ENCODE measurements around the gene CDC42BPB.

Gene CDC42BPB

DNA sequence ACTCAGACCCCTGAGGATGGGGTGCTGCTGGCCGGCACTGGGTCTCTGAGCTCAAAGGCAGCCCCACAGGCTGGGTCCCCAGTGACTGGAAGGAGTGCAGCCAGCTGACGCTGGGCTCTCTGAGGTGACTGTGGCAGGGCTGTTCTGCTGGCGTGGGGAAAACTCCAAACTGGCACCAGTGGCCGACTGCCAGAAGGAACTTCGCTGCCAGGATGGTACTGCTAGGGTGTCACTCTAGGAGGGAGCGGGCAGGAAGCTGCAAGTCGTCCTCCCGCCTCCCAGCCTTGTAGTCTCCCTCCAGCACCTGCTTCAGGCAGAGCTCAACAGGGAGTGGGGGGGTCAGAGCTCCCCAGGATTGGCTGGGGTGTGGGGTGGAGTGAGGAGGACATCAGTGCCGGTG is 41.3 kb downstream of the CDC42BPB start:
- no peak for DNase-seq (ENCODE audit: low read depth)

DNA sequence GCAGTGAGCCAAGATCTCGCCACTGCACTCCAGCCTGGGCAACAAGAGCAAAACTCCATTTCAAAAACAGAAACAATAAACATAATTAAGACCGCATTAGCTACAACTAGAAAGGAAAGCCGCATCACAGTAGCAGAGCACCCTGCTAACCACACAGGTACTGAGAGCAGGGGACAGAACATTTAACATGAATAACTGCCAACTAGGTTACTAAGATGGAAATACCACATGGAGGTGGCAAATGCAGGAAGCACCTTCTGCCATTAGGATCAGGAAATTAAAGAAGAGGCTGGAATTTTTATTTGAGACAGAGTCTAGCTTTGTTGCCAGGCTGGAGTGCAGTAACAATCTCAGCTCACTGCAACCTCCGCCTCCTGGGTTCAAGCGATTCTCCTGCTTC is 41.9 kb downstream of the CDC42BPB start:
- DNase-seq (ENCODE audit: low read depth) = no peak

GRCh38 chr14:103014466-103015228 is 42.7 kb downstream of the CDC42BPB start:
- no peak for DNase-seq (ENCODE audit: low read depth)

DNA sequence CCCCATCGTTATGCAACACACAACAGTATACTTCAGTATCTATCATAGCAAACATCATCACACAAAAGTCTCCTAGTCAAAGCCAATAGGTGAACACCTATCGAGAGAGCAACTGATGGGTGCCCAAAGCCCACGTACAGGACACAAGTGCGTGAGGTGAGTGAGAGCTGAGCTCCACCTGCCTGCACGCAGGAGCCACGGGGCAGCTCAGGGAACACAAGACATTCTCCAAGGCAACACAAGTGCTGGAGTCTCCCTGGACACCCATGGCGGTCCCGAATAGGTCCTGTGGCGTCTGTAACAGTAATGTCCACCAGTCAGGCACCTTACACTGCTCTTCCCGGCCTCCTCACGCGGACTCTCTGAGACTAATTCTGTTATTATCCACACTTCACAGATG is 44.3 kb downstream of the CDC42BPB start:
- DNase-seq (ENCODE audit: low read depth) = no peak

GRCh38 chr14:103009559-103009958 is 47.8 kb downstream of the CDC42BPB start:
- no peak for DNase-seq (ENCODE audit: low read depth)

DNA sequence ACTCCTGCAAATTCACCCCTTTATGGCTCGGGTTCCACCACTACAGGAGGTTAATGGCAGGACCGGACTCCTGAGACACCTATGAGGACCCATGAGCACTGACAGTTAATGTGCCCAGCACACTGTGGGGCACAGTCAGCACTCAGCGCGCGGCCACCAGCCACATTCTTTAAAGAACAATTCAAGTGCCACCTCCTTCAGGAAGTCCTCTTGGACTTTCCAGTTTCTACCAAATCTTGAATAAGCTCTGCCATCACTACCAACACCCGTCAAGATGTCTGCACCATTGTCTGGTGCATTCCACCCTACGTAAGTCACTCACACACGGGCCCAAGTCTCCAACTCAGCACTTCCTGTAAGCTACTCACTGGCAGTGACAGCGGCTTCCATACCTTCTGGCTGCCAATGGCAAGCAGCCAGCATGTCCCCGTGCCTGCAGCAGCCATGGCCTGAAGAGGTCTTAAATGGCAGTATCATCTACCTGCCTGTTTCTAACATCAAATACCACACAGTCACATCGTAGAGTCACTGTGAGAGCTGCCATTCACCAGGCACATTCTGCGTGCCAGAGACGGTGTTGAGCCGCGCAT is 48.5 kb downstream of the CDC42BPB start:
- no peak for DNase-seq (ENCODE audit: low read depth)

- DNase-seq (ENCODE audit: low read depth) = no peak
Measured at GRCh38 chr14:103008126-103008525, 49.2 kb downstream of the CDC42BPB start.

DNA sequence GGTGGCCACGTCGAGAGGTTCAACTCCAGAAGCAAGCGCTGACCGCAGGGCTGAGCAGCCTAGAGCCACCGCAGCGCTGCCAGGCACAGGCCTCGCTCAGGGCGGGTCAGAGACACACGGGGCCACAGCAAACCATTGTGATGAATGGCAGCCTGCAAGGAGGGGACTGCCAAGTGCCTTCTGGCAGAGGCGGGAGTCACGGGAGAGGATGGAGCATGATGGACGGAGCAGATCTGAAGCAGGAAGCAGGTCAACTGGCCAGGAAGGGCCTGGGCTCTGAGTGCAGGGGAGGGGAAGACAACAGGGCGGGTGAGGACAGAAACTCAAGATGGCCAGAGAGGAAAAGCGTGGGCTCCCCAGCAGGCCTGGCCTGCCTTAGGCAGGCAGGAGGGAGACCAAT is 49.8 kb downstream of the CDC42BPB start:
- no peak for DNase-seq (ENCODE audit: low read depth)

DNA sequence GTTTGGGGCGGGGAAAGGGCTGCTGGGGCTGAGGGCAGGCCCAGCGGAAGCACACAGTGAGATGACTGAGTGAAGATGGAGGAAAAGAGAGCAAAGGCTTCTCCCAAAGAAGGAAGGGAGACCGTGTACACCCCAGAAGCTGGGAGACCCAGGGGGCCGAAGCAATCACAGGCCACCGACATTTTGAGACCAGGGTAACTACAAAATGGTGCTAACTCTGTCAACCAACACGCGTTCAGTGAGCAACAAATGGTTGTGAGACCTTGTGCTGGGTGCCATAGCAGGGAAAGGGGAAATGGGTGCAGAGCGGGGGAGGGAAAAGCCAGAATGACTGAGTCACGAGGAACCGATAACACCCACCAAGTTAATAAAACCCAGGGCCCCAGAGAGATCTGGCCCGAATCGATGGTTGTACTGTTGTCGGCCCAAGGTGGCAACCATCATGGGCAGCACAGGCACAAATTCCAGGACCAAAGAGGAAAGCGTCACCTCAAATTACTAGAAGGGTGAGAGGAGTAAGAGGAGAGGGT is 50.3 kb downstream of the CDC42BPB start:
- no peak for DNase-seq (ENCODE audit: low read depth)

- DNase-seq (ENCODE audit: low read depth) = no peak
Measured at GRCh38 chr14:103006106-103006505, 51.2 kb downstream of the CDC42BPB start.

GRCh38 chr14:103003850-103004249 is 53.5 kb downstream of the CDC42BPB start:
- no peak for DNase-seq (ENCODE audit: low read depth)

GRCh38 chr14:103003351-103003615 is 54.1 kb downstream of the CDC42BPB start:
- no peak for DNase-seq (ENCODE audit: low read depth)

- no peak for DNase-seq (ENCODE audit: low read depth)
Measured at GRCh38 chr14:103002578-103003350, 54.6 kb downstream of the CDC42BPB start.

- DNase-seq (ENCODE audit: low read depth) = no peak
Measured at GRCh38 chr14:103001651-103002396, 55.5 kb downstream of the CDC42BPB start.

DNA sequence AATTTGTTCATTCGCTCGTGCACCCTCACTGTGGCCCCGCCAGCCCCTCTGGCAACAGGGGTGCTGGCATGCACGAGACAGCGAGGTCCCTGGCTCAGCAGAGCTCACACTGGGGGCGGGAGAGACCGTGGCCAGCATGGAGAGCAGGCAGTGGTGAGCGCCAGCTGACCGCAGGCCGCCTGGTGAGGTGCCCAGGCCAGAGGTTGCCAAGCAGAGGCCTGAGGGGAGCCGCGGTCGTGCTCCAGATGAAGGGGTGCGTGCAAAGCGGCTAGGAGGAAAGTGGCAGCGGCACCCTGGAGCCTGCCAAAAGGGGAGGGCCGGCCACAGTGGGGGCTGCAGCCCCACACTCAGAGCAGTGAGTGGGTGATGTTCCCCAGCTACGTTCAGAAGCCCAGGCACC is 56.1 kb downstream of the CDC42BPB start:
- DNase-seq (ENCODE audit: low read depth) = no peak

GRCh38 chr14:103000291-103000921 is 56.9 kb downstream of the CDC42BPB start:
- DNase-seq (ENCODE audit: low read depth) = no peak

DNA sequence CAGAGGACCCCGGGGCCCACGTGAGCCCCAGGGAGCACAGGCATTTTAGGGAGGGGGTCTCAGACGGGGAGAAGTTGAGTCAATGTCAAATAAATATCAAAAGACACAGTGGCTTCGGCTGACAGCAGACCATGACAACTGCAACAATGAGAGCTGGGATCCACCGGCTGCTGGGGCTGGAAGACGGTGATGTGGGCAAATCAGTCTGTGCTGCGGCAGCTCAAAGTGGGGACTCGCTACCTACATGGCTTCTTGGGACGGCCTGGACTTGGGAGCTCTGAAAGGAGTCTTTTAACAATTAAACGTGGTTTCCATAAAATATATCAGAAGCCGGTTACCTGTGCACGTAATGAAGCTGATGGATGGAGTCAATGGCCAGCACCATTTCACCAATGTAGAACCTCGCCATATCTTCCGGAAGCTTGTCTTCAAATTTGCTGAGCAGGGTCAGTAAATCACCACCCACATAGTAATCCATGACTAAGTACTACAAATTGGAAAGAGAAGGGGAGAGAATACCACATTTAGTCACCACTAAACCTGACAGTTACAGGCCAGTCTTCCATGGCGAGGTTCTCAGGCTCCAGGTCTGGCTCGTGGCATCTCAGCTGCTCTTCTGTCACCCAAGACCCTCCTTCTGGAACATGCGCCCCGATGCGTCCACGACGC is 58.0 kb downstream of the CDC42BPB start:
- no peak for DNase-seq (ENCODE audit: low read depth)

DNA sequence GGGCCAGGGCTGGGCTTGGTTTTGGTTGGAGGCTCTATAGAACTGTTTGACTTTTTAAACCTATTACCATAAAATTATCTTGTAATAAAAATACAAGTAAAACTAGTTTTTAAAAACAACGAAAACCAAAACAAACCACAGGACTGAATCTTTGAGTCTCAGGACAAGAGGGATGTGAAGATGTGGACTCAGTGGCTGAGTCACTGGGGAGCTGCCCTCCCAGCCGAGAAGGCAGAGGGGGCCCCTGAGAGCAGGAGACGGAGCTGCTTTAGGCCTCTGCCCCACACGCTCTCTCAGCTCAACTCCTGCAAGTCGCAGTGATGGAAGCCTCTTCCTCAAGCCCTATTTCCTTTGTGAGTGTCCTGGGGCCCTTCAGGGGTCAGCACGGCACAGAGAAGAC is 59.0 kb downstream of the CDC42BPB start:
- no peak for DNase-seq (ENCODE audit: low read depth)

- no peak for DNase-seq (ENCODE audit: low read depth)
Measured at GRCh38 chr14:102996941-102997340, 60.4 kb downstream of the CDC42BPB start.

DNA sequence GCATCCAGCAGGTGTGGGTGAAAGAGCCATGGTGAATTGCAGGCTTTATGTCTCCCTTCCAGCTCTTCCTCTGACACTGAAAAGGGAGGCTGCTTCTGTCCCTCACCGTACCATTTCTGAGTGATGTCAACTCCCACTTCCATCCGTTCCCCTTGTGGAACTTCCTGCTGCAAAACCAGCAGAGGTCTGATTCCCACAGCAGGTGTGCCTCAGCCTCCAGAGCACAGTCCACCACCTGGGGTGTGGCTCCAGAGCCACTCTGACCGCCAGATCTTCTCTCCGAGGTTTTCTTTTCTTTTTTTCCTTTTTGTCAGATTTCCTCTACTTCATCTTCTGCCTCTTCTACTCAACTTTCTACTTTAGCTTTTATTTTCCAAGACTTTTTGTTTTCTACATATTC is 62.7 kb downstream of the CDC42BPB start:
- DNase-seq (ENCODE audit: low read depth) = no peak

GRCh38 chr14:102993523-102993922 is 63.8 kb downstream of the CDC42BPB start:
- peak; percentile 32 for DNase-seq (ENCODE audit: low read depth)

Data from GM04504 (cell line).